HG02938 (cell line): ENCODE measurements around the gene PDZD4.

Experiments used
- ATAC-seq: cut with Tn5 transposase; IDR thresholded peaks from one replicate; pipeline ENCODE4 v1.9.1; 2021; ENCODE audit warnings: mild to moderate bottlenecking, moderate library complexity; ENCODE audit not compliant: unreplicated experiment

The PDZD4 gene

DNA sequence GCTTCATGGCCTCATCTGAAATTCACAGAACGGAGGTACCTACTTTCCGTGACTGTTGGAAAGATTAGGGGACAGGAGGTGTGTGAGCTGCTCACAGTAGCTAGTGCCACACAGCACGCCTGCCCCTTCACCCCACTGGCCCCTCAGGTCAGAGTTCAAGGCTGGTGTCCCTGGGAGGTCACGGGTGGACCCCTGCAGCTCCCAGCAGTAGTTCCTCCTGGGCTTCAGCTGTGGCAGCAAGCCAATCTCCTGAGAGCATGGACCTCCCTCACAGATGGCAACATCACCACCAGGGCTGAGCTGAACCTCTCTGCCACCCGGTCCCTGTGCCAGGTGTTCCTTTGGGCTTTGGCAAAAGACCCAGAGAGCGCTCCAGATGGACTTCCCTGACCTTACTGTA lies 38.0 kb downstream of the PDZD4 start:
- ATAC-seq, result no peak

- no peak for ATAC-seq
Measured at GRCh38 chrX:153791104-153791852, 39.1 kb downstream of the PDZD4 start.

GRCh38 chrX:153789654-153790053 lies 40.7 kb downstream of the PDZD4 start:
- ATAC-seq, result no peak

- no peak for ATAC-seq
Measured at GRCh38 chrX:153786669-153787068, 43.7 kb downstream of the PDZD4 start.

- ATAC-seq, result no peak
Measured at GRCh38 chrX:153784325-153784967, 45.9 kb downstream of the PDZD4 start.

- ATAC-seq, result no peak
Measured at GRCh38 chrX:153783378-153784013, 46.8 kb downstream of the PDZD4 start.

DNA sequence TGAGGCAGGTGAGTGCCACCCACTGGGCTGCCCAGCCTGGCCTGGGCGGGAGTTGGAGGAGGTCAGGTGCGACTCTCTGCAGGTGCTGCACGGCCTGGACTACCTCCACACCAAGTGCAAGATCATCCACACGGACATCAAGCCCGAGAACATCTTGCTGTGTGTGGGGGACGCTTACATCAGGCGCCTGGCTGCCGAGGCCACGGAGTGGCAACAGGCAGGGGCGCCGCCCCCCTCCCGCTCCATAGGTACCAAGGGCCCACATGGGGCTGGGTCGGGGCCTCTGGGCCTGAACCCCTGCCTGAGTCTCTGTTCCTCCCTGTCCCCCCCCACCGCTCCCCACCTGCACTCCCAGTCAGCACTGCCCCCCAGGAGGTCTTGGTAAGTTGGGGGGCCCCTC lies 47.5 kb downstream of the PDZD4 start:
- no peak for ATAC-seq

DNA sequence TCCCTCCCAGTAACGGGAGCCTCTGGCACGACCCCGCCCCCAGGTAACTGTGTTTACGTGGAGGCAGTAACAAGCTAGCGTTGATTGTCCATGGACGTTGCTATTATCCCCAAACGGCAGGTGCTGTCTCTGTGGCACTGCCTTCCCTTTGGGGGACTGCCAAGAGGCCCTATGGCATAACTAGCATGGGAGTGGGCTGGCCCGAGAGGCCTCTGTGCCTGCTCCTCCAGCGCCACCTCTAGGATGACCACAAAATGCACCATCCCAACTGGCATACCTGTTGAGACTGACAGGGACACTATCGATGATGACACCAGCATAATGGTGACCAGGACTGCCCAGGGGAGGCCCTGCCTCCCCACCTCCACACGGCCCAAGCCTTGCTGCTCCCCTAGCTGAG lies 48.0 kb downstream of the PDZD4 start:
- ATAC-seq, result no peak

- ATAC-seq, result no peak
Measured at GRCh38 chrX:153781428-153782047, 48.8 kb downstream of the PDZD4 start.

- ATAC-seq, result no peak
Measured at GRCh38 chrX:153780678-153781427, 49.5 kb downstream of the PDZD4 start, which contains the start of gene SRPK3. TSS of gene SRPK3 (plus strand) at chrX:153781041. CDS start at chrX:153781087, 46 bp downstream.

- ATAC-seq, result no peak
Measured at GRCh38 chrX:153779891-153780677, 50.3 kb downstream of the PDZD4 start.

DNA sequence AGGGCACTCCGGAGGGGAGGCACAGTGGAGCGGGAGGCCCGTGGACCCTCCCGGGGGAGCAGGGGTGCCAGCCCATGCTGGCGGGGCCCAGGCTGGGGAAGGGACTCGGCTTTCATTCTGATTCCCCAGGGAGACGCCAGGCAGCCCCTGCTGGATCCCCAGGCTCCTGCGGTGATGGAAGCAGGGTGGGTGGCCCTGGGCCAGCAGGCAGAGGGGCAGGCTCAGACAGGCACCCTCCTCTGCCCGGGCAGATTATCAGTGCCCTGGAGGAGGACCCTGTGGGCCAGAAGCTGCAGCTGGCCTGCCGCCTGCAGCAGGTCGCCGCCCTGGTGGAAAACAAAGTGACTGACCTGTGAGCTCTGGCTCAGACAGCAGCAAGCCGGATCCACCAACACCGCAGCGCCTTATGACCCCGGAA lies 51.7 kb downstream of the PDZD4 start:
- no peak for ATAC-seq

GRCh38 chrX:153778181-153778580 lies 52.2 kb downstream of the PDZD4 start:
- no peak for ATAC-seq

GRCh38 chrX:153777261-153778090 lies 52.9 kb downstream of the PDZD4 start:
- ATAC-seq, result no peak

DNA sequence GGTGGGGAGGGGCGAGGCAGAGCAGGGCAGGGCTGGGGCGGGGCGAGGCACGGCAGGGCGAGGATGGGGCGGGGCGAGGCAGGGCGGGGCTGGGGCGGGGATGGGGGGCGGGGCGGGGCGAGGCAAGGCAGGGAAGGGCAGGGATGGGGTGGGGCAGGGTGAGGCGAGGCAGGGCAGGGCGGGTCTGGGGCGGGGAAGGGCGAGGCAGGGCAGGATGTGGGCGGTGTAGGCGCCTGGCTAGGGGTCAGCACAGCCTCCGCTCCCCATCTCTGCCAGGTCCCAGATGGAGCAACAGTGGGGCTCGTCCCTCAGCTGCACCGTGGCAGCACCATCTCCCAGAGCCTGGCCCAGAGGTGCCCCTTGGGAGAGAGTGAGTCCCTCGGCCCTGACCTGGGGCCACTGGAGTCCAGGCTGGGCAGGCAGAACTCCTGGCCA lies 53.7 kb downstream of the PDZD4 start:
- no peak for ATAC-seq

DNA sequence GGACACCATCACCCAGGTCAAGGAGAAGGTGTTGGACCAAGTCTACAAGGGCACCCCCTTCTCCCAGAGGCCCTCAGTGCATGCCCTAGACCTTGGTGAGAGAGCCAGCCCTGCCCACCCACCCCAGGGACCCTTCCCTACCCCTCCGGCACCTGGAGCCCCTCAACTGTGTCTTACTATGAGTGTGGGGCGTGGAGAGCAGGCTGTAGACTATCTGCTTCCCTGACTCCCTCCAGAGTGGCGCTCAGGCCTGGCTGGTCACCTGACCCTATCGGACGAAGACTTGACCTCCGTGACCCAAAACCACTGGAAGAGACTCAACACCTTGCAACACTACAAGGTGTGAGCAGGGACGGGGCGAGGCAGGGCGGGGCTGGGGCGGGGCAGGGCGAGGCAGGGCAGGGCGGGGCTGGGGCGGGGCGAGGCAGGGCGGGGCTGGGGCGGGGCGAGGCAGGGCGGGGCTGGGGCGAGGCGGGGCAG lies 54.2 kb downstream of the PDZD4 start:
- no peak for ATAC-seq

DNA sequence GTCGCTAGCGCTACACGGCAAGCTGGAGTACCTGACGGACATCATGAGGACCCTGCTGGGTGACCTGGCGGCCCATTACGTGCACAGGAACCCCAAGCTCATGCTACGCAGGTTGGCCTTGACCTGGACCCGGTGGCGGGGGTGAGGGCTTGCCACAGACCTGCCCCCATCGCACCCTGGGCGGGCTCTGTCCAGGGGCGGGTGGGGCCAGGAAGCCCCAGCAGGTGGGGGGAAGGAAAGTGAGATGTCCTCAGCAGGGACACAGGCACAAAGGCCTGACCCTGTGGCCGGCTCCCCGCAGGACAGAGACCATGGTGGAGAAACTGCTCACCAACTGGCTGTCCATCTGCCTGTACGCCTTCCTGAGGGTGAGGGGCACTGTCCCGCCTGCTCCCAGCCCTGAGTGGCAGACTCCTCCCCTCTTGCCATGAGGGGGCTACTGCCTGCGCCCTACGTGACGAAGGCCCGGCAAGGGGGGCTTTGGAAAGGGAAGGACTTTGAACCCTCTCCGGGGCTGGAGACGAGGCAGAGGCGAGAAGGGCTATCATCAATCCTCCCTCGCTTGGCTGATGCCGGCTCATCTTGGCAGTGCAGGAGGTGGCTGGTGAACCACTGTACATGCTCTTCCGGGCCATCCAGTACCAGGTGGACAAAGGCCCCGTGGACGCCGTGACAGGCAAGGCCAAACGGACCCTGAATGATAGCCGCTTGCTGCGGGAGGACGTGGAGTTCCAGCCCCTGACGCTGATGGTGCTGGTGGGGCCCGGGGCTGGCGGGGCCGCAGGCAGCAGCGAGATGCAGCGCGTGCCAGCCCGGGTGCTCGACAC lies 54.8 kb downstream of the PDZD4 start:
- no peak for ATAC-seq
